ENCODE results near the gene ARID5A.

The ARID5A gene

GRCh38 chr2:96548558-96549465 lies 12.3 kb downstream of the ARID5A start:
- no peak overlapping the region for H3K4me3 ChIP-seq (ENCODE audit: low read depth, low read length)
- DNase-seq (ENCODE audit: low read depth) = no peak
- no peak for TF ChIP-seq CTCF (IDR thresholded peaks at IDR 0.05; ENCODE audit: insufficient read depth, low read depth, low read length, missing control alignments)

GRCh38 chr2:96549466-96549785 lies 12.9 kb downstream of the ARID5A start:
- TF ChIP-seq CTCF (IDR thresholded peaks at IDR 0.05; ENCODE audit: insufficient read depth, low read depth, low read length, missing control alignments) = no peak
- DNase-seq (ENCODE audit: low read depth) = no peak
- H3K4me3 ChIP-seq (ENCODE audit: low read depth, low read length) = no peak overlapping the region

GRCh38 chr2:96549967-96550786 lies 13.6 kb downstream of the ARID5A start:
- H3K4me3 ChIP-seq (ENCODE audit: low read depth, low read length) = no peak overlapping the region
- TF ChIP-seq CTCF (IDR thresholded peaks at IDR 0.05; ENCODE audit: insufficient read depth, low read depth, low read length, missing control alignments) = no peak
- DNase-seq (ENCODE audit: low read depth) = no peak

- DNase-seq (ENCODE audit: low read depth) = no peak
- H3K4me3 ChIP-seq (ENCODE audit: low read depth, low read length) = no peak overlapping the region
- no peak for TF ChIP-seq CTCF (IDR thresholded peaks at IDR 0.05; ENCODE audit: insufficient read depth, low read depth, low read length, missing control alignments)
Observed at GRCh38 chr2:96550787-96551604, 14.4 kb downstream of the ARID5A start.

- DNase-seq (ENCODE audit: low read depth) = no peak
- H3K4me3 ChIP-seq (ENCODE audit: low read depth, low read length) = no peak overlapping the region
- TF ChIP-seq CTCF (IDR thresholded peaks at IDR 0.05; ENCODE audit: insufficient read depth, low read depth, low read length, missing control alignments) = no peak
Observed at GRCh38 chr2:96551605-96552314, 15.2 kb downstream of the ARID5A start.
